Measurements from ENCODE around the gene TAP2. TPM values are rescaled to one million over a fixed set of nuclear protein-coding genes. Genes with fewer than 3 reads are reported as not detected.

TAP2 gene
- polyA plus RNA-seq, 1 of the 3 experiments (the other 2 are of a cell fraction) = 19.9 TPM

GRCh38 chr6:32885698-32886286, 47.3 kb upstream of the TAP2 start:
- Histone ChIP-seq H3K27ac (ENCODE audit: low read depth in 2 of 2, low read length in 1 of 2) (no peak overlapping the region), H3K4me3 (ENCODE audit: low read depth in 2 of 2, low read length in 1 of 2) (no peak overlapping the region; a peak in 1 of 4 replicates), H3K9ac (no peak overlapping the region), H3K79me2 (ENCODE audit: insufficient read depth) (no peaks in the 10 kb centered on the region), H4K20me1 (ENCODE audit: insufficient read depth) (no peaks in the 10 kb centered on the region), H3K4me2 (no peak overlapping the region), H3K36me3 (replicated peaks in 1 of 2; ENCODE audit: control insufficient read depth in 1 of 2, insufficient read depth in 2 of 2, low read length in 1 of 2) (peaks cover 0 to 2% of the 10 kb centered on the region in 2 experiments), H2AFZ (ENCODE audit: low read depth) (no peak overlapping the region), H3F3A (replicated peaks; ENCODE audit: insufficient read depth) (peaks cover 14% of the 10 kb centered on the region), H3K4me1 (ENCODE audit: control insufficient read depth in 1 of 2, insufficient read depth in 2 of 2, low read depth in 1 of 2, low read length in 1 of 2) (peaks cover 0 to 8% of the 10 kb centered on the region in 2 experiments; a peak in 1 of 4 replicates), H3K27me3 (ENCODE audit: insufficient read depth) (peaks cover 14% of the 10 kb centered on the region; the same call in 1 of the 2 replicates), H3K9me2 (no peaks in the 10 kb centered on the region), H3K9me3 (no peaks in the 10 kb centered on the region)
- ChIA-PET CTCF (interaction anchor here (0.6 to 2.7 kb wide), 42 partner anchors 8 to 335 kb away, joined by 3 to 65 read pairs (median 5); partner anchors contain the start of genes BRD2, HLA-DMA, HLA-DMB and PSMB9), POLR2A (interaction anchor here (0.7 kb wide), 1 partner anchor 86 kb away, joined by 4 read pairs; no protein-coding TSS in a partner anchor)
- DNase-seq = peak; percentile 50
- WGBS (ENCODE audit: low lambda C conversion rate) = 25% methylated on average over 4 of the region's 4 CpGs
- TF ChIP-seq IRF3 (IDR thresholded peaks at IDR 0.05; ENCODE audit: low read depth, low read length) (no peak), EZH2phosphoT487 (IDR thresholded peaks at IDR 0.05; ENCODE audit: borderline replicate concordance, low read depth) (no peak), NRF1 (IDR thresholded peaks at IDR 0.05; ENCODE audit: low read depth, low read length) (no peak), CHD2 (IDR thresholded peaks at IDR 0.05; ENCODE audit: low read length, partially characterized antibody) (no peak), JUND (IDR thresholded peaks at IDR 0.05) (no peak), SMC3 (IDR thresholded peaks at IDR 0.05; ENCODE audit: low read depth, low read length) (peak; percentile 54), RFX5 (IDR thresholded peaks at IDR 0.05; ENCODE audit: low read length) (peak; percentile 42; the same call in 1 of the 2 replicates), RAD21 (IDR thresholded peaks at IDR 0.05; ENCODE audit: low read length) (peak; percentile 85), CTCF (IDR thresholded peaks at IDR 0.05) (peak; percentile 78)

- no peaks in the 10 kb centered on the region for H3K9me3 ChIP-seq
- no peak overlapping the region for H3K27ac ChIP-seq (ENCODE audit: low read depth in 2 of 2, low read length in 1 of 2)
- no peak overlapping the region for H2AFZ ChIP-seq (ENCODE audit: low read depth)
- ChIA-PET CTCF (interaction anchor here (0.6 to 1.9 kb wide), 6 partner anchors 50 to 102 kb away, joined by 3 to 7 read pairs (median 4); no protein-coding TSS in a partner anchor), POLR2A (no interaction called here)
- DNase-seq = no peak
- no peaks in the 10 kb centered on the region for H3K79me2 ChIP-seq (ENCODE audit: insufficient read depth)
- peaks cover 34% of the 10 kb centered on the region for H3K27me3 ChIP-seq (ENCODE audit: insufficient read depth)
- 7% methylated on average over 5 of the region's 5 CpGs for WGBS (ENCODE audit: low lambda C conversion rate)
- H3F3A ChIP-seq (replicated peaks; ENCODE audit: insufficient read depth) = peaks cover 14% of the 10 kb centered on the region
- H3K4me1 ChIP-seq (ENCODE audit: control insufficient read depth in 1 of 2, insufficient read depth in 2 of 2, low read depth in 1 of 2, low read length in 1 of 2) = peaks cover 0 to 8% of the 10 kb centered on the region in 2 experiments; a peak in 1 of 4 replicates
- H3K9ac ChIP-seq = no peak overlapping the region
- no peak overlapping the region for H3K4me2 ChIP-seq
- no peaks in the 10 kb centered on the region for H3K9me2 ChIP-seq
- H4K20me1 ChIP-seq (ENCODE audit: insufficient read depth) = no peaks in the 10 kb centered on the region
- H3K36me3 ChIP-seq (replicated peaks in 1 of 2; ENCODE audit: control insufficient read depth in 1 of 2, insufficient read depth in 2 of 2, low read length in 1 of 2) = peaks cover 0 to 4% of the 10 kb centered on the region in 2 experiments
- no peak overlapping the region for H3K4me3 ChIP-seq (ENCODE audit: low read depth in 2 of 2, low read length in 1 of 2)
- TF ChIP-seq RXRA (IDR thresholded peaks at IDR 0.05; ENCODE audit: borderline replicate concordance, low read depth) = no peak
- no peak for TF ChIP-seq NRF1 (IDR thresholded peaks at IDR 0.05; ENCODE audit: low read depth, low read length)
- no peak for TF ChIP-seq USF1 (IDR thresholded peaks at IDR 0.05; ENCODE audit: borderline replicate concordance, low read depth)
- no peak for TF ChIP-seq GABPA (IDR thresholded peaks at IDR 0.05; ENCODE audit: low read depth)
- no peak for TF ChIP-seq MXI1 (IDR thresholded peaks at IDR 0.05; ENCODE audit: low read depth, low read length)
- TF ChIP-seq EP300 (IDR thresholded peaks at IDR 0.05; ENCODE audit: borderline replicate concordance in 1 of 2, low read depth in 1 of 2, low read length in 1 of 2) = no peak
- no peak for TF ChIP-seq SMC3 (IDR thresholded peaks at IDR 0.05; ENCODE audit: low read depth, low read length)
- TF ChIP-seq ELF1 (IDR thresholded peaks at IDR 0.05) = no peak
- no peak for TF ChIP-seq IRF3 (IDR thresholded peaks at IDR 0.05; ENCODE audit: low read depth, low read length)
- no peak for TF ChIP-seq FOXM1 (IDR thresholded peaks at IDR 0.05; ENCODE audit: low read depth)
- no peak for TF ChIP-seq REST (IDR thresholded peaks at IDR 0.05; ENCODE audit: low read depth, low read length)
- no peak for TF ChIP-seq TEAD4 (IDR thresholded peaks at IDR 0.05; ENCODE audit: borderline replicate concordance, insufficient read depth)
Measured at GRCh38 chr6:32883789-32884188, 45.2 kb upstream of the TAP2 start.
